Measurements from ENCODE around the gene PTGDS. TPM values are rescaled to one million over a fixed set of nuclear protein-coding genes. Genes with fewer than 3 reads are reported as not detected.

PTGDS gene
- total and polyA plus RNA-seq, 3 experiments from 2014 or later, result 0.24 to 5.5 (median 0.49) TPM

DNA sequence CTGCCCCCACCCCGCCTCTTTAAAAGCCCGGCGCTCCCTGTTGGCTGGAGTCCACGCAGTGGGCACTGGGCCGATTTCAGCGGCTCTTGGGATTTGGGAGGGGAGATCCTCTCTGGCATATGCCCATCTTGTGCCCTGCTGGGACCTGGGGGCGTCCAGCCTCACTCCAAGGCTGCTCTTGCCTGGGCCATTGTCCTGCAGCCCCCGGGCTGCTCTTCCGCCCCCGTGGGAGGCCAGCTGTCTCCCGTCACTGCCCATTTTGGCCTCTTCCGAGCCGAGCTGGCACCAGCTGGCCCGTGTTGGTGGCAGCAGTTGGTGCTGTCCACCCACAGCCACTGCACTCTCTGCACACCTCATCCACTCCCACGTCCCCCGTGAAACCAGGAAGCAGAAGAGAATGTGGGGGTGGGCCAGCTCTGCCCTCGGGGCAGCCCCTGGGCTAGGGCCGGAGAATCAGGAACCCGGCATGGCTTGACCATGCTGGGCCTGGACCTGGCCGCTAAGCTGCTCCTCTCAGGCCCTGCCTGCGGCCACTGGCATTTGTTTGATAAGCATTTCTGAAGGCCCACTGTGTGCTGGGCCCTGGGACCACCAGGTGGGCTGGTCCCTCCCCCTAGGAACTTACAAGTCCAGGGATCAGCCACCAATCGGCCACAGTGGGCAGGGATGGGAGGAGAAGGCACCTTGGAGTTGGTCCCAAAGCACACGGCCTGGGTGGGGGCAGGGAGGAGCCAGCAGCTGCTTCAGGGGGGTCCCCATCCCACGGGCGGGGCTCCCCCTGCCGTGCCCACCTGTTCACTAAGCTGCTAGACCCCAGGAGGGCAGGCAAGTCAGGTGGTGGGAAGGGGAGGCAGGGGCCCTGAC, 30.0 kb upstream of the PTGDS start:
- Mint-ChIP-seq H3K4me3 (peak overlapping the region in 2 of 7 donors; percentile 36 to 56), H3K4me1 (peaks cover 4 to 44% (median 11%) of the 10 kb centered on the region in 3 donors), H3K27ac (peak overlapping the region in 1 of 8 donors; percentile 64), H3K27me3 (no peaks in the 10 kb centered on the region), H3K36me3 (peaks cover 0 to 12% (median 0%) of the 10 kb centered on the region in 3 donors), H3K9me3 (no peaks in the 10 kb centered on the region)
- Histone ChIP-seq H3K27ac (ENCODE audit: low read depth, low read length) (no peak overlapping the region), H3K4me1 (ENCODE audit: insufficient read depth, low read length) (peaks cover 17% of the 10 kb centered on the region), H3K4me3 (ENCODE audit: low read length) (no peak overlapping the region), H3K9me3 (ENCODE audit: low read length) (no peaks in the 10 kb centered on the region), H3K36me3 (ENCODE audit: insufficient read depth, low read length) (peaks cover 4% of the 10 kb centered on the region), H3K27me3 (ENCODE audit: insufficient read depth, low read length, poor library complexity, severe bottlenecking) (no peaks in the 10 kb centered on the region)
- no peak for DNase-seq
- CTCF ChIA-PET, result interaction anchor here (0.7 to 8.7 kb wide), 22 partner anchors 19 to 140 kb away, joined by 3 to 159 read pairs (median 5); partner anchors contain the start of genes ABCA2, AJM1, CLIC3 and FUT7
- POLR2A ChIA-PET, result interaction anchor here (0.9 to 1.7 kb wide), 4 partner anchors 12 to 88 kb away, joined by 3 to 18 read pairs (median 7); partner anchors contain the start of gene PAXX

DNA sequence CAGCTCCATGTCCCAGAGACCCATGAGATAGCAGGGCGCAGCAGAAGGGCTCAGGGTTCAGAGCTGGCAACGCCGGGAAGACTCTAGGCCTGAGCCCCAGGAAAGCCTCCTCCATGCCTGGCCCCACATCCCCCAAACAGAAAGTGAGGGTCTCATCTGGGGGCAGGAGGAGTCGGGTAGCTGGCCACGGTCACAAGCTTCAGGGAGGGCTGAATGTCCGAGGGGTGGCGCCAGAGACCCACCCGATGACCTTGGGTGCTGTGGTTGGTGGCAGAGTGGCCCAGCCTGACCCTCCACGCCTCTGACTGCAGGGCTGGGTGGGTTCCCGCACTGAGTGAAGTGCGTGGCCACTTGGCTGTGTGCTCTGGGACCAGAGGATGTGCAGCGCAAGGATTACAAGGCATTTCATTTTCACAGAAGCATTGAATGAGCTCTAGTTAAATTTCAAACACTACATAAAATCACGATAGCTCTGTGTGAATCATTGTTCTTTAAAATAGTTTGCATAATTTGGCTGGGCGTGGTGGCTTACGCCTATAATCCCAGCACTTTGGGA, 29.3 kb upstream of the PTGDS start:
- H3K4me1 Mint-ChIP-seq, result peaks cover 4 to 38% (median 11%) of the 10 kb centered on the region in 3 donors

DNA sequence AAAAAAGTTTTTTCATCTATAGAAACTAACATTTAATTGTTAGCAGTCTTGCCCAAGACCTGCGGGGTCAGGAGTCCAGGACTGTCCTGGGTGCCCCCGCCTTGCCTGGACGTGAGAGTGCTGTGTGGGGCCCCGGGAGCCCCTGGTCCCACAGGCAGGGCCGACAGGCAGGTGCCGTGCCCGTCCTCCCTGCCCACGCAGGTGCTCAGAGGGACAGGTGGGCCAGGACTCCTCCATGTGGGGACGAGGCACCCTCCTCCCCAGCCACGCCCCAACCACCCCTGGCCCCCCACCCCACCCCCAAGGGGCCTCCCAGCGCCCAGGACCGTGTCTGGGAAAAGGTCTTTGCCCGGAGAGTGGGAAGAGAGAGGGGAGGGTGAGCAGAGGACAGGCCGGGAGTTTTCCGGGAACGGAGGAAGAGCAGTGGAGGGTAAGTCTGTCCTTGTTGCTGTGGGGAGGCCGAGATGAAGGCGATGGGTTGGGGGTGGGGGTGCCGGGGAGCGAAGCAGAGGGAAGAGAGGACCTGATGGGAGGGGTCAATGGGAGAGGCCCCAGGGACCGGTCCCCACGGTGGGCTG, 28.0 kb upstream of the PTGDS start:
- Mint-ChIP-seq H3K36me3 (no peaks in the 10 kb centered on the region), H3K9me3 (no peaks in the 10 kb centered on the region), H3K4me3 (peak overlapping the region; percentile 81 to 92 (median 84)), H3K4me1 (peaks cover 4 to 34% (median 11%) of the 10 kb centered on the region in 3 donors), H3K27ac (peak overlapping the region; percentile 60 to 94 (median 83)), H3K27me3 (no peaks in the 10 kb centered on the region)
- no peaks in the 10 kb centered on the region for H3K9me3 ChIP-seq (ENCODE audit: low read length)
- ChIA-PET POLR2A (interaction anchor here (1.0 kb wide), 4 partner anchors 29 to 86 kb away, joined by 3 to 4 read pairs (median 3); partner anchors contain the start of gene CLIC3), CTCF (interaction anchor here (0.7 to 8.7 kb wide), 5 partner anchors 11 to 86 kb away, joined by 3 to 159 read pairs (median 4); partner anchors contain the start of genes ABCA2 and FUT7)
- peaks cover 17% of the 10 kb centered on the region for H3K4me1 ChIP-seq (ENCODE audit: insufficient read depth, low read length)
- H3K36me3 ChIP-seq (ENCODE audit: insufficient read depth, low read length), result no peaks in the 10 kb centered on the region
- no peak for DNase-seq
- H3K4me3 ChIP-seq (ENCODE audit: low read length), result peak overlapping the region; percentile 77
- peak overlapping the region; percentile 78 for H3K27ac ChIP-seq (ENCODE audit: low read depth, low read length)
- H3K27me3 ChIP-seq (ENCODE audit: insufficient read depth, low read length, poor library complexity, severe bottlenecking), result no peaks in the 10 kb centered on the region

More for the DNA sequence above, 29.3 kb upstream of the PTGDS start:
- Histone ChIP-seq H3K27ac (ENCODE audit: low read depth, low read length) (no peak overlapping the region), H3K4me3 (ENCODE audit: low read length) (no peak overlapping the region), H3K36me3 (ENCODE audit: insufficient read depth, low read length) (no peaks in the 10 kb centered on the region), H3K4me1 (ENCODE audit: insufficient read depth, low read length) (peaks cover 17% of the 10 kb centered on the region), H3K9me3 (ENCODE audit: low read length) (no peaks in the 10 kb centered on the region), H3K27me3 (ENCODE audit: insufficient read depth, low read length, poor library complexity, severe bottlenecking) (no peaks in the 10 kb centered on the region)
- ChIA-PET POLR2A (interaction anchor here (0.7 to 1.7 kb wide), 5 partner anchors 12 to 220 kb away, joined by 3 to 18 read pairs (median 7); partner anchors contain the start of gene PAXX), CTCF (interaction anchor here (0.6 to 8.7 kb wide), 25 partner anchors 12 to 141 kb away, joined by 3 to 159 read pairs (median 5); partner anchors contain the start of genes ABCA2, AJM1, CLIC3 and FUT7)
- Mint-ChIP-seq H3K36me3 (peaks cover 0 to 6% (median 0%) of the 10 kb centered on the region in 3 donors), H3K4me3 (peak overlapping the region; percentile 29 to 88 (median 67)), H3K27me3 (no peaks in the 10 kb centered on the region), H3K9me3 (no peaks in the 10 kb centered on the region), H3K27ac (peak overlapping the region in 6 of 8 donors; percentile 9 to 81 (median 64))
- no peak for DNase-seq

DNA sequence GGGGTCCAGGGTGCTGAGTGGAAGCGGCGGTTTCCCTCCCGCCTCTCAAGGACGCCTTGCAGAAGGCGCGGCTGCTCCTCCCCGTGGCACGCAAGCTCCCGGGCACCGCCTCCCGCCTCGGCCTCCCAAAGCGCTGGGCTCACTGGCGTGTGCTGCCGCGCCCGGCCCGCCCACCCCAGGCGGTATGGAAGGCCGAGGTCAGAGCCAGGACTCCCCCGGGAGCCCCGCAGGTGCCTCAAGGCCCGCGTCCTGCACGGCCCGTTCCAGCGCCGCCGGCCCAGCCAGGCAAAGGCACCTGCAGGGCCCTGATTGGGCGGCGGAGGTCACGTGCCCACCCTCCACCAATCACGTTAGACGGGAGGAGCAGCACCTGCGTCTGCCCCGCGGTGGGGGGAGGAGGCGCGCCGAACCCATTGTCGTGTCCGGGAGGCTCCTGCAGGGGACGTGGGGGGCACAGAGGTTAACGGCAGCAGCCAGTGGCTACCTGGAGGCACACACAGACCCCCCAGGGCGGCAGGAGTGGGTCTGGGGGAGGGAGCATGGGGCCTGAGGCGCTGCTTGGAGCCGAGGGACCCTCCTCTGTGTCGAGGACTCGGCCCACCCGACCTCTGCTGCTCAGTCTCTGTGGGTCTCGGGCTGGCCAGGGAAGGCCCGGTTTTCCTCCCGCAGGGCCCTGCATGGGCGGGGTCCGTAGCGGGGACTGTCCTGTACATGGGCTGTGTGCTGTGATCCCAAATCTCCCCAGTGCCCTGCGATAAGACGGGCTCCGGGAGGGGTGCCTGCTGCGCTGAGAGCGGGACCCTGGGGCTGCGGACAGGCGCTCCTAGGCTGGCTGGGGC, 27.3 kb upstream of the PTGDS start:
- no peaks in the 10 kb centered on the region for H3K9me3 ChIP-seq (ENCODE audit: low read length)
- peak overlapping the region; percentile 77 for H3K4me3 ChIP-seq (ENCODE audit: low read length)
- H3K36me3 ChIP-seq (ENCODE audit: insufficient read depth, low read length), result no peaks in the 10 kb centered on the region
- H3K4me3 Mint-ChIP-seq, result peak overlapping the region; percentile 81 to 92 (median 87)
- peak overlapping the region; percentile 78 for H3K27ac ChIP-seq (ENCODE audit: low read depth, low read length)
- POLR2A ChIA-PET, result interaction anchor here (1.0 kb wide), 4 partner anchors 28 to 86 kb away, joined by 3 to 4 read pairs (median 3); partner anchors contain the start of gene CLIC3
- no peaks in the 10 kb centered on the region for H3K27me3 Mint-ChIP-seq
- CTCF ChIA-PET, result interaction anchor here (0.7 to 8.7 kb wide), 8 partner anchors 10 to 85 kb away, joined by 3 to 159 read pairs (median 4); partner anchors contain the start of genes ABCA2 and FUT7
- H3K36me3 Mint-ChIP-seq, result no peaks in the 10 kb centered on the region
- peak; percentile 93 to 98 (median 97) for DNase-seq
- H3K4me1 Mint-ChIP-seq, result peaks cover 0 to 34% (median 7%) of the 10 kb centered on the region in 3 donors
- peaks cover 14% of the 10 kb centered on the region for H3K4me1 ChIP-seq (ENCODE audit: insufficient read depth, low read length)
- H3K9me3 Mint-ChIP-seq, result no peaks in the 10 kb centered on the region
- H3K27me3 ChIP-seq (ENCODE audit: insufficient read depth, low read length, poor library complexity, severe bottlenecking), result no peaks in the 10 kb centered on the region
- H3K27ac Mint-ChIP-seq, result peak overlapping the region; percentile 80 to 94 (median 86)

DNA sequence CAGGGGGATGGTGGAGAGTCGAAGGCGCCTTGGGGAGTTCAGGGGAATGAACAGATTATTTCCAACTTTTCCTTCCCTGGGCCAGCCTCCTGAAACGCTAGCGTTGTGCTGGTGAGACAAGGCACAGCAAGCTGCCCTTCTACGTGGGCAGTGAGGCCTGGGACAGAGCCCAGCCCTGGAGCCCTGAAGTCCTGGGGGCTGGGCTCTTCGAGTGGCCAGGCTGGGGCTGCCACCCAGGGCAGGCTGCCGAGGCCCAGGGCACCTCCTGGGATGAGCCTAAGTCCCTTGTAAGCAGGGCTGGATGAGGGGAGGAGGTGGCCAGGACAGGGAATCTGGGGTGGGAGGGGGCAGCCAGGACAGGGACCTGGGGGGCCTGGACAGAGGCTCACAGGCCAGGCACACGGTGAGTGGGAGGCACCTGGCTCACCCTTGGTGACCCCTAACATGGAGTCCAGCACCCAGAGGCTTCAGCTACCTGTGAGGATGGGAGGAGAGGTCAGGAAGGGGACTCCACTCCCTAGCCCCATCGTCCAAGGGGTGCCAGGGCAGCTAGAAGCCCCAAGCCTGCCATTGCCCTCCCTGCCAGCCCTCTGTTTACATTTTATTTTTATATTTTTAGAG, 26.5 kb upstream of the PTGDS start:
- H3K27ac Mint-ChIP-seq, result peak overlapping the region; percentile 52 to 93 (median 84)
- H3K4me1 Mint-ChIP-seq, result peaks cover 0 to 35% (median 7%) of the 10 kb centered on the region in 3 donors
- DNase-seq, result no peak
- Histone ChIP-seq H3K36me3 (ENCODE audit: insufficient read depth, low read length) (no peaks in the 10 kb centered on the region), H3K27ac (ENCODE audit: low read depth, low read length) (peak overlapping the region; percentile 78), H3K4me1 (ENCODE audit: insufficient read depth, low read length) (peaks cover 6% of the 10 kb centered on the region), H3K4me3 (ENCODE audit: low read length) (peak overlapping the region; percentile 77), H3K27me3 (ENCODE audit: insufficient read depth, low read length, poor library complexity, severe bottlenecking) (no peaks in the 10 kb centered on the region), H3K9me3 (ENCODE audit: low read length) (no peaks in the 10 kb centered on the region)
- H3K27me3 Mint-ChIP-seq, result no peaks in the 10 kb centered on the region
- ChIA-PET POLR2A (interaction anchor here (0.5 to 1.0 kb wide), 2 partner anchors 9 to 16 kb away, joined by 3 to 4 read pairs; no protein-coding TSS in a partner anchor), CTCF (interaction anchor here (0.8 to 8.7 kb wide), 5 partner anchors 9 to 84 kb away, joined by 3 to 159 read pairs (median 4); partner anchors contain the start of genes FUT7 and PTGDS)
- no peaks in the 10 kb centered on the region for H3K9me3 Mint-ChIP-seq
- H3K4me3 Mint-ChIP-seq, result peak overlapping the region; percentile 78 to 92 (median 83)
- no peaks in the 10 kb centered on the region for H3K36me3 Mint-ChIP-seq

DNA sequence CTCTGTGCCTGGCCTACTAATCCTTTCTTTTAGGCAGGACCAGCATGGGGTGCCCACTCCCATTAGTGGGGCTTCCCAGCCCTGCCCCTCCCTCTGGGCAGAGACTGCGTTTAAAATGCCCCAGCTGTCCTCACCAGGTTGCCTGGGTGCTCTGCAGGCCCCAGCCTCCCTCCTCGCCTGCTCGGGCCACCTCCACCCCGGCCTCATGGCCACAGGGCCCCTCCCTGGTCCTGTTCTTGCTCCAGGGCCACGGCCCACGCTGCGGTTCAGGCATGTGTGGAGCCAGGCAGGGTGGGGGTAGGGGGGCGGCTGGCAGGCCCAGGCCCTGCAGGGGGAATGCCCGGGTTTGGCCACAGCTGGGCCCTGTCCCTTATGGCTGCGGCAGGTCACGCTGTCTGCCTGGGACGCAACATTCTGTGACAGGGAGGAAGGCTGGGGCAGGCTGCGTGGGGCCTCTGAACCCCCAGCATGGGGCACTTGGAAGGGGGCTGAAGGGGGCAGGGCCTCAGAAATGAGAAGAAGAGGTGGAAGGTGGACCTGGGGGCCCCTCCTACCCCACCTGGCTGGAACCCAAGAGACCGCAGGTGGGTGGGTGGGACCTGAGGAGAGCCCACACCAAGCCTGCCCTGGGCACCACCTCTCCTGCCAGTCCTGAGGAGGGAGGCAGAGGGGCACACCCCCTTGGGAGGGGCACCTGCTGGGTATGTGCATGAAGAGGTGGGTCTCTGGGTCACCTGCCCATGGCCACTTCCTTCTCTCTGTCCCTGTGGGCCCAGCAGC, 25.6 kb upstream of the PTGDS start, which contains the start of gene LCN12:
LCN12 (plus strand) TSS at position 733 of the 780 bp plus-strand sequence. CDS start 55 bp downstream, outside the sequence.
- Histone ChIP-seq H3K27me3 (ENCODE audit: insufficient read depth, low read length, poor library complexity, severe bottlenecking) (no peaks in the 10 kb centered on the region), H3K36me3 (ENCODE audit: insufficient read depth, low read length) (no peaks in the 10 kb centered on the region), H3K4me3 (ENCODE audit: low read length) (no peak within 1 kb of the TSS), H3K27ac (ENCODE audit: low read depth, low read length) (no peak within 1 kb of the TSS), H3K9me3 (ENCODE audit: low read length) (no peaks in the 10 kb centered on the region), H3K4me1 (ENCODE audit: insufficient read depth, low read length) (peaks cover 6% of the 10 kb centered on the region)
- peak within 1 kb of the TSS in 6 of 8 donors; percentile 17 to 82 (median 48) for H3K27ac Mint-ChIP-seq
- H3K9me3 Mint-ChIP-seq, result peaks cover 0 to 4% (median 2%) of the 10 kb centered on the region in 5 donors
- H3K4me3 Mint-ChIP-seq, result peak within 1 kb of the TSS in 2 of 7 donors; percentile 11 to 83
- no peaks in the 10 kb centered on the region for H3K27me3 Mint-ChIP-seq
- no peak for DNase-seq
- CTCF ChIA-PET, result interaction anchor here (1.2 to 8.7 kb wide), 4 partner anchors 8 to 83 kb away, joined by 3 to 159 read pairs (median 4); partner anchors contain the start of genes FUT7 and PTGDS
- H3K4me1 Mint-ChIP-seq, result peaks cover 7 to 43% (median 12%) of the 10 kb centered on the region in 3 donors
- POLR2A ChIA-PET, result interaction anchor here (0.5 to 1.0 kb wide), 2 partner anchors 8 to 15 kb away, joined by 3 to 4 read pairs; no protein-coding TSS in a partner anchor
- peaks cover 0 to 8% (median 0%) of the 10 kb centered on the region in 3 donors for H3K36me3 Mint-ChIP-seq
